ENCODE results near the gene GJA10. TPM values are rescaled to one million over a fixed set of nuclear protein-coding genes. Genes with fewer than 3 reads are reported as not detected.

Gene GJA10
- total RNA-seq, 1 experiment from 2014 or later, result not detected

DNA sequence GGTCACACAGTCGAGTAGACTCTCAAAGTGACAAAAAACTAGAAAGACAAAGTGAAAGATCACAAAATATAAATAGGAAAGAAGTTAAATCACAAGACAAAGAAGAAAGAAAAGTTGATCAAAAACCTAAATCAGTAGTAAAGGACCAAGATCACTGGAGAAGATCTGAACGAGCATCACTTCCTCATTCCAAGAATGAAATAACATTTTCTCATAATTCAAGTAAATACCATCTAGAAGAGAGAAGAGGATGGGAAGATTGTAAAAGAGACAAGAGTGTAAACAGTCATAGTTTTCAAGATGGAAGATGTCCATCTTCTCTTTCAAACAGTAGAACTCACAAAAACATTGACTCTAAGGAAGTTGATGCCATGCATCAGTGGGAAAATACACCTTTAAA is 31.6 kb upstream of the GJA10 start:
- intact Hi-C loops (cut with micrococcal nuclease; ENCODE audit: unreplicated experiment), result no loop called here
- H3K4me1 ChIP-seq, result no peaks in the 10 kb centered on the region
- no peaks in the 10 kb centered on the region for H3K9me3 ChIP-seq
- no peak for DNase-seq
- no peak overlapping the region for H3K4me3 Mint-ChIP-seq (ENCODE audit: unreplicated experiment)
- CTCF ChIA-PET, result no interaction called here
- POLR2A ChIA-PET, result no interaction called here
- TF ChIP-seq, protein P1, sequence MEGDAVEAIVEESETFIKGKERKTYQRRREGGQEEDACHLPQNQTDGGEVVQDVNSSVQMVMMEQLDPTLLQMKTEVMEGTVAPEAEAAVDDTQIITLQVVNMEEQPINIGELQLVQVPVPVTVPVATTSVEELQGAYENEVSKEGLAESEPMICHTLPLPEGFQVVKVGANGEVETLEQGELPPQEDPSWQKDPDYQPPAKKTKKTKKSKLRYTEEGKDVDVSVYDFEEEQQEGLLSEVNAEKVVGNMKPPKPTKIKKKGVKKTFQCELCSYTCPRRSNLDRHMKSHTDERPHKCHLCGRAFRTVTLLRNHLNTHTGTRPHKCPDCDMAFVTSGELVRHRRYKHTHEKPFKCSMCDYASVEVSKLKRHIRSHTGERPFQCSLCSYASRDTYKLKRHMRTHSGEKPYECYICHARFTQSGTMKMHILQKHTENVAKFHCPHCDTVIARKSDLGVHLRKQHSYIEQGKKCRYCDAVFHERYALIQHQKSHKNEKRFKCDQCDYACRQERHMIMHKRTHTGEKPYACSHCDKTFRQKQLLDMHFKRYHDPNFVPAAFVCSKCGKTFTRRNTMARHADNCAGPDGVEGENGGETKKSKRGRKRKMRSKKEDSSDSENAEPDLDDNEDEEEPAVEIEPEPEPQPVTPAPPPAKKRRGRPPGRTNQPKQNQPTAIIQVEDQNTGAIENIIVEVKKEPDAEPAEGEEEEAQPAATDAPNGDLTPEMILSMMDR (IDR thresholded peaks at IDR 0.05; ENCODE audit: insufficient read depth in 1 of 2, low read depth in 1 of 2, low read length in 1 of 2, severe bottlenecking in 1 of 2, unreplicated experiment in 1 of 2), result no peak
- no peaks in the 10 kb centered on the region for H3K9me3 Mint-ChIP-seq (ENCODE audit: unreplicated experiment)
- H3K27me3 Mint-ChIP-seq (ENCODE audit: insufficient read depth, unreplicated experiment), result no peaks in the 10 kb centered on the region
- no peaks in the 10 kb centered on the region for H3K27me3 ChIP-seq (replicated peaks; ENCODE audit: control insufficient read depth, insufficient read depth, low read length)
- H3K36me3 ChIP-seq (ENCODE audit: control insufficient read depth, insufficient read depth, low read length), result no peaks in the 10 kb centered on the region; the same call in 1 of the 2 replicates
- peaks cover 82% of the 10 kb centered on the region for H3K36me3 Mint-ChIP-seq (ENCODE audit: insufficient read depth, unreplicated experiment)
- H3K27ac Mint-ChIP-seq (ENCODE audit: unreplicated experiment), result no peak overlapping the region
- no peak overlapping the region for H3K4me3 ChIP-seq (ENCODE audit: low read depth, low read length)
- no TSS peak for BruUV-seq (replicated peaks)
- H3K4me1 Mint-ChIP-seq (ENCODE audit: low read depth, unreplicated experiment), result no peaks in the 10 kb centered on the region

DNA sequence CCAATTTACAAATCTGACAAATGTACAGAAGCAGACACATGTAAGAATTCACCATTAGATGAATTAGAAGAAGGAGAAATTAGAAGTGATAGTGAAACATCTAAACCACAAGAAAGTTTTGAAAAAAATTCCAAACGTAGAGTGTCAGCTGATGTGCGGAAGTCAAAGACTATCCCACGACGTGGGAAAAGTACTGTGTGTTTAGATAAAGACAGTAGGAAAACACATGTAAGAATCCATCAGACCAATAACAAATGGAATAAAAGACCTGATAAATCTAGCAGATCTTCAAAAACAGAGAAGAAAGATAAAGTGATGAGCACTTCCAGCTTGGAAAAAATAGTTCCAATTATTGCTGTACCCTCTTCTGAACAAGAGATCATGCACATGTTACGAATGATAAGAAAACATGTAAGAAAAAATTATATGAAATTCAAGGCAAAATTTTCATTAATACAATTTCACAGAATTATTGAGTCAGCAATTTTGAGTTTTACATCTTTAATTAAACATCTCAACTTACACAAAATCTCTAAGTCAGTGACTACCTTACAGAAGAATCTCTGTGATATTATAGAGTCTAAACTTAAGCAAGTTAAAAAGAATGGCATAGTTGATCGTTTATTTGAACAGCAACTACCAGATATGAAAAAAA is 28.1 kb upstream of the GJA10 start:
- Histone ChIP-seq H3K9me3 (no peaks in the 10 kb centered on the region), H3K27me3 (replicated peaks; ENCODE audit: control insufficient read depth, insufficient read depth, low read length) (no peaks in the 10 kb centered on the region), H3K4me3 (ENCODE audit: low read depth, low read length) (no peak overlapping the region), H3K4me1 (no peaks in the 10 kb centered on the region), H3K36me3 (ENCODE audit: control insufficient read depth, insufficient read depth, low read length) (no peaks in the 10 kb centered on the region; the same call in 1 of the 2 replicates)
- no peak overlapping the region for H3K4me3 Mint-ChIP-seq (ENCODE audit: unreplicated experiment)
- H3K27me3 Mint-ChIP-seq (ENCODE audit: insufficient read depth, unreplicated experiment), result no peaks in the 10 kb centered on the region
- POLR2A ChIA-PET, result no interaction called here
- no peak for DNase-seq
- H3K9me3 Mint-ChIP-seq (ENCODE audit: unreplicated experiment), result no peaks in the 10 kb centered on the region
- no peaks in the 10 kb centered on the region for H3K4me1 Mint-ChIP-seq (ENCODE audit: low read depth, unreplicated experiment)
- CTCF ChIA-PET, result no interaction called here
- intact Hi-C loops (cut with micrococcal nuclease; ENCODE audit: unreplicated experiment), result no loop called here
- no peak overlapping the region for H3K27ac Mint-ChIP-seq (ENCODE audit: unreplicated experiment)
- TF ChIP-seq, protein P1 (IDR thresholded peaks at IDR 0.05; ENCODE audit: insufficient read depth in 1 of 2, low read depth in 1 of 2, low read length in 1 of 2, severe bottlenecking in 1 of 2, unreplicated experiment in 1 of 2), result no peak
- BruUV-seq (replicated peaks), result no TSS peak
- H3K36me3 Mint-ChIP-seq (ENCODE audit: insufficient read depth, unreplicated experiment), result peaks cover 71% of the 10 kb centered on the region

DNA sequence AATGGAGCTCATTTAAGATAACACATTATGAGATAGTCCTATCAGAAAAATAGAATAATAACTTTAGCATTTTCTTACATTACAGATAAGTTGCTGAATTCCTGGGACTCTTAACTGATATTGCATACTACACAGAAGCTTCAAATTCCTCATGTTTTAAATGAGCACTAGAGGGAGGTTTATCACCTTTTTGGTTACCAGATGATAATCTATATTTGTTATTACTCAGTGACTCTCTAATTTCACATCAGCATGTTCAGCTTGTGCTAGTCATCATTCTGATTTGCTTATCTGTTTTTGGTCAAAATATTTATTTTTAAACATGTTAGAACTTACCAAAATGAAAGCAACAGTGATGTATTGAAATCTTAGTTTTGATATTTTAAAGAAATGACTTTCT is 20.5 kb upstream of the GJA10 start:
- no peaks in the 10 kb centered on the region for H3K4me1 Mint-ChIP-seq (ENCODE audit: low read depth, unreplicated experiment)
- CTCF ChIA-PET, result no interaction called here
- H3K27me3 Mint-ChIP-seq (ENCODE audit: insufficient read depth, unreplicated experiment), result no peaks in the 10 kb centered on the region
- POLR2A ChIA-PET, result no interaction called here
- H3K9me3 Mint-ChIP-seq (ENCODE audit: unreplicated experiment), result no peaks in the 10 kb centered on the region
- H3K27me3 ChIP-seq (replicated peaks; ENCODE audit: control insufficient read depth, insufficient read depth, low read length), result no peaks in the 10 kb centered on the region
- no peak overlapping the region for H3K27ac Mint-ChIP-seq (ENCODE audit: unreplicated experiment)
- TF ChIP-seq, protein P1 (IDR thresholded peaks at IDR 0.05; ENCODE audit: insufficient read depth in 1 of 2, low read depth in 1 of 2, low read length in 1 of 2, severe bottlenecking in 1 of 2, unreplicated experiment in 1 of 2), result no peak
- H3K4me3 Mint-ChIP-seq (ENCODE audit: unreplicated experiment), result no peak overlapping the region
- H3K36me3 Mint-ChIP-seq (ENCODE audit: insufficient read depth, unreplicated experiment), result peaks cover 10% of the 10 kb centered on the region
- H3K4me3 ChIP-seq (ENCODE audit: low read depth, low read length), result no peak overlapping the region
- no peaks in the 10 kb centered on the region for H3K36me3 ChIP-seq (ENCODE audit: control insufficient read depth, insufficient read depth, low read length)
- intact Hi-C loops (cut with micrococcal nuclease; ENCODE audit: unreplicated experiment), result no loop called here
- no peaks in the 10 kb centered on the region for H3K9me3 ChIP-seq
- no peaks in the 10 kb centered on the region for H3K4me1 ChIP-seq
- no TSS peak for BruUV-seq (replicated peaks)
- no peak for DNase-seq

Data from Caco-2 (cell line).